DOHH2 (cell line): Measurements from ENCODE around the gene ETS1.
A peak's percentile ranks its signal among the peaks of the same experiment; 100 is the strongest.

Experiments
- H3F3A ChIP-seq: fragments of 200-600 bp; sonication (generic), shearing (Covaris generic); 2 replicates; pipeline ENCODE4 v1.6.0; 2016; ENCODE audit warnings: antibody characterized with exemption, mild to moderate bottlenecking; ENCODE audit not compliant: control insufficient read depth, insufficient read depth
- H3K27ac ChIP-seq: fragments of 200-600 bp; sonication (generic); 2 replicates; pipeline ENCODE4 v1.5.1; 2014; ENCODE audit warnings: low read depth, mild to moderate bottlenecking, low read length, moderate library complexity
- H3K27me3 ChIP-seq: fragments of 200-600 bp; sonication (generic); 2 replicates; pipeline ENCODE4 v1.6.1; 2014; ENCODE audit warnings: mild to moderate bottlenecking, low read length, mixed read lengths; ENCODE audit not compliant: control insufficient read depth
- H3K36me3 ChIP-seq: fragments of 200-600 bp; sonication (generic); 2 replicates; pipeline ENCODE4 v1.6.1; 2014; ENCODE audit warnings: mild to moderate bottlenecking, low read length, moderate library complexity, mixed read lengths; ENCODE audit not compliant: control insufficient read depth
- H3K4me1 ChIP-seq: fragments of 200-600 bp; sonication (generic); 2 replicates; pipeline ENCODE4 v1.6.1; 2014; ENCODE audit warnings: mild to moderate bottlenecking, low read length, mixed read lengths; ENCODE audit not compliant: control insufficient read depth
- H3K4me2 ChIP-seq: fragments of 200-600 bp; sonication (generic); 2 replicates; pipeline ENCODE4 v1.6.0; 2014; ENCODE audit warnings: mild to moderate bottlenecking, low read length, moderate library complexity
- H3K4me3 ChIP-seq: fragments of 200-600 bp; sonication (generic); 2 replicates; pipeline ENCODE4 v1.5.1; 2014; ENCODE audit warnings: mild to moderate bottlenecking, low read length, mixed read lengths
- H3K79me2 ChIP-seq: fragments of 200-600 bp; sonication (generic); 2 replicates; pipeline ENCODE4 v1.6.1; 2014; ENCODE audit warnings: mild to moderate bottlenecking, low read length, mixed read lengths; ENCODE audit not compliant: control insufficient read depth
- H3K9me2 ChIP-seq: fragments of 200-600 bp; sonication (generic); replicated peaks from 2 replicates; pipeline ENCODE4 v1.6.1; 2014; ENCODE audit warnings: mild to moderate bottlenecking, low read length, mixed read lengths; ENCODE audit not compliant: control insufficient read depth
- H3K9me3 ChIP-seq: fragments of 200-600 bp; sonication (generic); 2 replicates; pipeline ENCODE4 v1.6.1; 2014; ENCODE audit warnings: antibody characterized with exemption, low read length, mixed read lengths; ENCODE audit not compliant: control insufficient read depth, insufficient read depth
- H4K20me1 ChIP-seq: fragments of 200-600 bp; sonication (generic); 2 replicates; pipeline ENCODE4 v1.6.0; 2014; ENCODE audit warnings: low read depth, mild to moderate bottlenecking, antibody characterized with exemption, low read length, moderate library complexity; ENCODE audit not compliant: control insufficient read depth, insufficient read depth
- EZH2phosphoT487 ChIP-seq: fragments of 200-600 bp; sonication (generic); IDR thresholded peaks from 2 replicates; pipeline ENCODE4 v1.6.1; 2017; ENCODE audit warnings: borderline replicate concordance, mild to moderate bottlenecking, antibody characterized with exemption, low read length, moderate library complexity, mixed read lengths
- TF ChIP-seq, protein P1 (sequence below): fragments of 200-600 bp; sonication (generic); IDR thresholded peaks from one replicate; pipeline ENCODE4 v1.5.1; 2014; ENCODE audit warnings: antibody characterized with exemption, mild to moderate bottlenecking, low read depth, low read length; ENCODE audit not compliant: poor library complexity, severe bottlenecking

Gene ETS1

DNA sequence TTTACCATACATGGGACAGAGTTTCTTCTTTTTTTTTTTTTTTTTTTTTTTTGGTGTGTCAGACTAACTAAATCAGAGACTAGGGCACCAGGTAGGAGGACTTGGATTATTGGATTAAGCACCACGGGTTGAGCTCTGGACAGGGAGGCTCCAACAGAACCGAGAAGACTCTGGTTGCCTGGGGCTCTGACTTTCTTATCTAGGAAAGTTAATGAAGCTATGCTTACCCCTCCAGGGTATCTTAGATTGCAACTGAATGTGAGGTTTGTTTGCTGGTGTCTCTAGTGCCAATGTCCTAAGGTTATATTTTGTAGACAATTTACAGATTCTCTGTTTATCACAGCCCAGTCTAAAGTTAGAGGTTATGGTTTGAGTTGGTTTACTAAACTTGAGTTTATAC lies 18.1 kb downstream of the ETS1 start:
- H3K4me3 ChIP-seq: no peak overlapping the region
- no peaks in the 10 kb centered on the region for H3K9me3 ChIP-seq
- peaks cover 92% of the 10 kb centered on the region for H3K4me1 ChIP-seq
- TF ChIP-seq, protein P1, sequence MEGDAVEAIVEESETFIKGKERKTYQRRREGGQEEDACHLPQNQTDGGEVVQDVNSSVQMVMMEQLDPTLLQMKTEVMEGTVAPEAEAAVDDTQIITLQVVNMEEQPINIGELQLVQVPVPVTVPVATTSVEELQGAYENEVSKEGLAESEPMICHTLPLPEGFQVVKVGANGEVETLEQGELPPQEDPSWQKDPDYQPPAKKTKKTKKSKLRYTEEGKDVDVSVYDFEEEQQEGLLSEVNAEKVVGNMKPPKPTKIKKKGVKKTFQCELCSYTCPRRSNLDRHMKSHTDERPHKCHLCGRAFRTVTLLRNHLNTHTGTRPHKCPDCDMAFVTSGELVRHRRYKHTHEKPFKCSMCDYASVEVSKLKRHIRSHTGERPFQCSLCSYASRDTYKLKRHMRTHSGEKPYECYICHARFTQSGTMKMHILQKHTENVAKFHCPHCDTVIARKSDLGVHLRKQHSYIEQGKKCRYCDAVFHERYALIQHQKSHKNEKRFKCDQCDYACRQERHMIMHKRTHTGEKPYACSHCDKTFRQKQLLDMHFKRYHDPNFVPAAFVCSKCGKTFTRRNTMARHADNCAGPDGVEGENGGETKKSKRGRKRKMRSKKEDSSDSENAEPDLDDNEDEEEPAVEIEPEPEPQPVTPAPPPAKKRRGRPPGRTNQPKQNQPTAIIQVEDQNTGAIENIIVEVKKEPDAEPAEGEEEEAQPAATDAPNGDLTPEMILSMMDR: no peak
- no peak for TF ChIP-seq EZH2phosphoT487
- no peak overlapping the region for H3K27ac ChIP-seq
- no peaks in the 10 kb centered on the region for H3K79me2 ChIP-seq
- H3K36me3 ChIP-seq: no peaks in the 10 kb centered on the region
- H4K20me1 ChIP-seq: no peaks in the 10 kb centered on the region
- no peaks in the 10 kb centered on the region for H3K27me3 ChIP-seq
- peaks cover 49% of the 10 kb centered on the region for H3F3A ChIP-seq
- H3K4me2 ChIP-seq: peak overlapping the region; percentile 15; the same call in 1 of the 2 replicates
- H3K9me2 ChIP-seq: no peaks in the 10 kb centered on the region

DNA sequence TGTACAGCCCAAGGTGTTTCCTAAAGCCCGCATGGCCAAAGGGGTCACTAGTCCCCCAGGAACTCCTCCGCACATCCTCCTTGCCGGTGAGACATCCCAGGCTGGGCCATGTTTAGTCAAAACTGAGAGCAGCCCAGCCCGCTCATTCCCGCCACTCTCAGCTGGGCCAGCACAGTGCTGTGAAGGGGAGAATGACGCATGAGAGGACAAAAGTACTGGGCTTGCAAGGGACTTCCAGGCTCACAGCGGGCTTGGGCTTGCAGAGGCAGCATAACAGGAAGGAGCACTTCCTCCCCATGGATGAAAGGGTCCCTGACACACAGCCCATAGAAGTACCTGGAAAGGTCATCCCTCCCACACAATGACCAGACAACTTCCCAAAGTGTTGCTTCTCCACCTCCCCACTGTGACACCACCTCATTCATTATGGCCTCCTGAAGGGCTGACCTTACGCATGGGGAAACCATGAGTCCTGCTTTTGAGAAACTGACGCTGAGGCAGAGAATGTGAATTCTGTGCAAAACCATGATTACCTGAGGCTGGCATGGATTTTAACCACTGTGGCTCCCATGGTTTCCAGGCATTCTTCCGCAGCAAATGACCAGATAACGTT lies 19.1 kb downstream of the ETS1 start:
- H3K9me2 ChIP-seq: no peaks in the 10 kb centered on the region
- H3K27ac ChIP-seq: peak overlapping the region; percentile 38
- peak overlapping the region; percentile 48 for H3K4me2 ChIP-seq
- peaks cover 54% of the 10 kb centered on the region for H3F3A ChIP-seq
- H3K9me3 ChIP-seq: no peaks in the 10 kb centered on the region
- H3K79me2 ChIP-seq: no peaks in the 10 kb centered on the region
- no peak for TF ChIP-seq EZH2phosphoT487
- TF ChIP-seq, protein P1: no peak
- H3K36me3 ChIP-seq: no peaks in the 10 kb centered on the region
- no peak overlapping the region for H3K4me3 ChIP-seq
- H3K4me1 ChIP-seq: peaks cover 92% of the 10 kb centered on the region
- no peaks in the 10 kb centered on the region for H4K20me1 ChIP-seq
- no peaks in the 10 kb centered on the region for H3K27me3 ChIP-seq

DNA sequence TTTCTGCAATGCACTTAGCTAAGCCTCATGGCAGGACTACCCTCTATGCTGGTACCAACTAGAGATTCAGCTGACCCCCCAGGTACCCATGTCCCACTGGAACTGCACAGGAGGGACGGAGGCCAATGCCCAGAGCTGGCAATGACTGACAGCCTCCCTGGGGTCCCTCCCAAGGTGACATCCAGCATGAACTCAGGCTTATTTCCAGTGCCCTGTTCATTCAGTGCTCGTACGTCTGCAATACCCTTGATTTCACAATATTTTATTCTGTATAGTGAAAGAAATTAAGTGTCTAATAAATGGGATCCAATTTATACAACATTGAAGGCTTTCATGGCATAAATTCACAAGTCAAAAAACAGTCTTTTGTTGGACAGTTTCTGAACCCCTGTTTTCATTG lies 20.2 kb downstream of the ETS1 start:
- Histone ChIP-seq H3K4me2 (peak overlapping the region; percentile 18; the same call in 1 of the 2 replicates), H3K9me2 (no peaks in the 10 kb centered on the region), H3K79me2 (no peaks in the 10 kb centered on the region), H4K20me1 (no peaks in the 10 kb centered on the region), H3K27me3 (no peaks in the 10 kb centered on the region), H3K4me3 (no peak overlapping the region), H3K27ac (no peak overlapping the region), H3K9me3 (no peaks in the 10 kb centered on the region), H3K4me1 (peaks cover 92% of the 10 kb centered on the region), H3K36me3 (no peaks in the 10 kb centered on the region), H3F3A (peaks cover 43% of the 10 kb centered on the region)
- TF ChIP-seq, protein P1: no peak
- TF ChIP-seq EZH2phosphoT487: no peak
